DND-41 (cell line): ENCODE measurements around the gene NUP35.

Experiments
- EZH2 ChIP-seq: IDR thresholded peaks from 3 replicates; pipeline ENCODE4 v1.6.1; 2012; ENCODE audit warnings: borderline replicate concordance, low read depth, mild to moderate bottlenecking, moderate library complexity, low read length, inconsistent platforms; ENCODE audit not compliant: severe bottlenecking
- TF ChIP-seq, protein P1 (sequence below): IDR thresholded peaks from 2 replicates; pipeline ENCODE4 v1.5.1; 2012; ENCODE audit warnings: borderline replicate concordance, low read length, moderate library complexity, mild to moderate bottlenecking; ENCODE audit not compliant: poor library complexity, severe bottlenecking; ENCODE audit errors: extremely low read depth

GRCh38 chr2:183164650-183165015 lies 40.4 kb downstream of the NUP35 start:
- TF ChIP-seq, protein P1, sequence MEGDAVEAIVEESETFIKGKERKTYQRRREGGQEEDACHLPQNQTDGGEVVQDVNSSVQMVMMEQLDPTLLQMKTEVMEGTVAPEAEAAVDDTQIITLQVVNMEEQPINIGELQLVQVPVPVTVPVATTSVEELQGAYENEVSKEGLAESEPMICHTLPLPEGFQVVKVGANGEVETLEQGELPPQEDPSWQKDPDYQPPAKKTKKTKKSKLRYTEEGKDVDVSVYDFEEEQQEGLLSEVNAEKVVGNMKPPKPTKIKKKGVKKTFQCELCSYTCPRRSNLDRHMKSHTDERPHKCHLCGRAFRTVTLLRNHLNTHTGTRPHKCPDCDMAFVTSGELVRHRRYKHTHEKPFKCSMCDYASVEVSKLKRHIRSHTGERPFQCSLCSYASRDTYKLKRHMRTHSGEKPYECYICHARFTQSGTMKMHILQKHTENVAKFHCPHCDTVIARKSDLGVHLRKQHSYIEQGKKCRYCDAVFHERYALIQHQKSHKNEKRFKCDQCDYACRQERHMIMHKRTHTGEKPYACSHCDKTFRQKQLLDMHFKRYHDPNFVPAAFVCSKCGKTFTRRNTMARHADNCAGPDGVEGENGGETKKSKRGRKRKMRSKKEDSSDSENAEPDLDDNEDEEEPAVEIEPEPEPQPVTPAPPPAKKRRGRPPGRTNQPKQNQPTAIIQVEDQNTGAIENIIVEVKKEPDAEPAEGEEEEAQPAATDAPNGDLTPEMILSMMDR = no peak
- no peak for TF ChIP-seq EZH2
